ENCODE measurements around the gene KDM1A.

DNA sequence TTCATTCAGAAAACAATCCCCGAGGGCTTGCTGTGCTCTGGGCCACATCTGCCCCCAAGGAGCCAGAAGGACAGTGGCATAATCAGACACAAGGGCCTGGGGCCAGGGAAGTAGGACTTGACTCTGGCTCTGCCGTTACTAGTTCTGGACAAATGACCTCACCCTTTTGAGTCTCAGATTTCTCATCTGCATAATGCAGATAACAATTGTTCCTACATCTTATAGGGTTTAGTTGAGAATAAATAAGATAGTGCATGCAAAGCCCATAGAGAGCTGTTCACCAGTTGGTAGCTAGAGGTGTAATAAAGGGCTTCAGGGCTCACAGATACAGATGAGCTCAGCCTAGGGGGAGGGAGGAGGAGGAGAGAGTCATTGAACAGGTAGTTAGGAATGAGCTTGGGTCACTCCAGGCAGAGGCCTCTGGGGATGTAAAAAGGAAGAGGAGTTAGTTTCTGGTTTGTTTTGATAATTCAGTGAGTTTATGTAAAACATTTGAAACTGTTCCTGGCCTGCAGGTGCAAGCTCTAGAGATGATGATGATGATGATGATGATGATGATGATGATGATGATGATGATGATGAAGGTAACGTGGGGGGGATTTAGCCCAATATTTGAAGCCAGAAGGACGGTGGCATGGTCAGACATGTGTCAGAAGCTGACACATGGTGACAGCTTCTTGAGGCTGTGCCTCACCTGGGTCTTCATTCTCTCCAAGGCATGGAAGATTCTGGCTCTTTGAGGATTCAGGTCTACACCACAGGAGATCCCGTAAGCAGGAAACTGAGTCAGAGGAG lies 47.5 kb upstream of the KDM1A start:
- TF ChIP-seq CTCF (IDR thresholded peaks at IDR 0.05) (no peak), EZH2 (IDR thresholded peaks at IDR 0.05; ENCODE audit: borderline replicate concordance, insufficient read depth, low read depth, low read length, poor library complexity, severe bottlenecking) (no peak)
